HCT116 (cell line): Measurements from ENCODE around the gene FBXL13. TPM values are rescaled to one million over a fixed set of nuclear protein-coding genes. Genes with fewer than 3 reads are reported as not detected.
A peak's percentile ranks its signal among the peaks of the same experiment; 100 is the strongest.

Experiments used
- ATAC-seq: fragments of 200-7000 bp; cut with Tn5 transposase; 2 replicates; pipeline ENCODE4 v1.9.1; 2020; ENCODE audit warnings: mild to moderate bottlenecking, moderate library complexity
- BruUV-seq: library from RNA; stranded (reverse); fragments of 400-500 nt; replicated peaks from 2 replicates; lab custom pipeline; 2021; lab: Mats Ljungman, UMichigan
- CTCF ChIA-PET: fragments of 300-600 bp; sonication (Branson Sonifier 250); formaldehyde crosslinking; loops from one replicate; lab custom pipeline; 2021; ENCODE audit warnings: antibody characterized with exemption; lab: Charles Lee
- POLR2A ChIA-PET: fragments of 300-600, 350-600 bp; sonication (Branson Sonifier 250); formaldehyde crosslinking; loops from one replicate; lab custom pipeline; 2021; ENCODE audit warnings: antibody characterized with exemption; lab: Charles Lee
- RAD21 ChIA-PET, 2 experiments: fragments of 300-600 bp; sonication (Branson Sonifier 250); formaldehyde crosslinking; loops; one replicate each; lab custom pipeline; 2023; ENCODE audit warnings: low total read pairs in 2 of 2; ENCODE audit not compliant: uncharacterized antibody in 2 of 2, unreplicated experiment in 2 of 2, low non-redundant PET in 1 of 2; lab: Charles Lee
- DNase-seq: peaks from one replicate; pipeline ENCODE4 v3.0.0-alpha.2; 2010; ENCODE audit warnings: low read depth, low spot score
- H2AFZ ChIP-seq: fragments of 200-600 bp; shearing (Covaris generic), sonication (generic); 2 replicates; pipeline ENCODE4 v1.6.1; 2017; ENCODE audit warnings: low read depth, mixed run types, mixed read lengths, antibody characterized with exemption, low read length; ENCODE audit not compliant: poor library complexity, severe bottlenecking
- H3K27ac ChIP-seq: 2 replicates; pipeline ENCODE4 v1.5.1; 2012; ENCODE audit warnings: low read depth, low read length
- H3K27me3 ChIP-seq: fragments of 200-600 bp; sonication (generic); 2 replicates; pipeline ENCODE4 v1.6.1; 2016; ENCODE audit warnings: mixed run types, low read length, mixed read lengths; ENCODE audit not compliant: insufficient read depth
- H3K36me3 ChIP-seq, 2 experiments: fragments of 200-500 bp in 1 of 2; fragments of 200-600 bp in 1 of 2; sonication (Bioruptor generic) in 1 of 2; sonication (generic) in 1 of 2; 2 replicates each; pipeline versions ENCODE4 v1.5.1 to v1.6.1; 2014 to 2016; ENCODE audit warnings: low read length in 2 of 2, inconsistent platforms in 1 of 2, mixed read lengths in 1 of 2, mixed run types in 1 of 2; ENCODE audit not compliant: insufficient read depth in 2 of 2, control insufficient read depth in 1 of 2
- H3K4me1 ChIP-seq, 2 experiments: fragments of 200-600 bp in 1 of 2; sonication (generic) in 1 of 2; 2 replicates each; pipeline versions ENCODE4 v1.5.1 to v1.6.1; 2012 to 2017; ENCODE audit warnings: low read length in 2 of 2, inconsistent platforms in 1 of 2, mild to moderate bottlenecking in 1 of 2, mixed read lengths in 1 of 2, mixed run types in 1 of 2, moderate library complexity in 1 of 2; ENCODE audit not compliant: insufficient read depth in 2 of 2, control insufficient read depth in 1 of 2
- H3K4me2 ChIP-seq: fragments of 200-600 bp; sonication (generic); 2 replicates; pipeline ENCODE4 v1.6.1; 2017; ENCODE audit warnings: mixed run types, low read length, mixed read lengths
- H3K4me3 ChIP-seq, 2 experiments: fragments of 200-600 bp in 1 of 2; sonication (generic) in 1 of 2; replicated peaks in 1 of 2; 2 replicates each; pipeline ENCODE4 v1.5.1; 2011 to 2016; ENCODE audit warnings: low read length in 2 of 2, control low read depth in 1 of 2, low read depth in 1 of 2, mild to moderate bottlenecking in 1 of 2, mixed read lengths in 1 of 2, mixed run types in 1 of 2
- H3K79me2 ChIP-seq: fragments of 200-600 bp; sonication (generic); 2 replicates; pipeline ENCODE4 v1.6.1; 2017; ENCODE audit warnings: mild to moderate bottlenecking, mixed run types, low read length, moderate library complexity, mixed read lengths; ENCODE audit not compliant: insufficient read depth
- H3K9ac ChIP-seq: fragments of 200-600 bp; sonication (generic); 2 replicates; pipeline ENCODE4 v1.6.1; 2016; ENCODE audit warnings: low read length, mixed read lengths
- H3K9me2 ChIP-seq: fragments of 200-600 bp; sonication (generic), shearing (Covaris generic); 2 replicates; pipeline ENCODE4 v1.6.1; 2017; ENCODE audit warnings: mixed run types, mild to moderate bottlenecking, moderate library complexity; ENCODE audit not compliant: insufficient read depth
- H3K9me3 ChIP-seq, 2 experiments: fragments of 200-500 bp in 1 of 2; fragments of 200-600 bp in 1 of 2; sonication (Bioruptor generic) in 1 of 2; sonication (generic) in 1 of 2; 2 replicates each; pipeline ENCODE4 v1.6.1; 2014 to 2017; ENCODE audit warnings: low read length in 2 of 2, mixed read lengths in 2 of 2, inconsistent platforms in 1 of 2, low read depth in 1 of 2, mild to moderate bottlenecking in 1 of 2, mixed run types in 1 of 2, moderate library complexity in 1 of 2; ENCODE audit not compliant: control insufficient read depth in 1 of 2, insufficient read depth in 1 of 2
- H4K20me1 ChIP-seq: fragments of 200-600 bp; sonication (generic), shearing (Covaris generic); 2 replicates; pipeline ENCODE4 v1.6.1; 2017; ENCODE audit warnings: mixed run types, mild to moderate bottlenecking, moderate library complexity; ENCODE audit not compliant: insufficient read depth
- ELF1 ChIP-seq: IDR thresholded peaks from 2 replicates; pipeline ENCODE4 v1.6.1; 2012; ENCODE audit warnings: low read depth, borderline replicate concordance
- EZH2 ChIP-seq: fragments of 200-600 bp; sonication (generic); IDR thresholded peaks from 2 replicates; pipeline ENCODE4 v1.6.1; 2017; ENCODE audit warnings: antibody characterized with exemption, mixed run types
- EZH2phosphoT487 ChIP-seq: fragments of 200-600 bp; IDR thresholded peaks from 2 replicates; pipeline ENCODE4 v1.6.1; 2018; ENCODE audit warnings: antibody characterized with exemption, borderline replicate concordance
- RAD21 ChIP-seq: IDR thresholded peaks from 2 replicates; pipeline ENCODE4 v1.6.1; 2012; ENCODE audit warnings: low read depth, mild to moderate bottlenecking
- SRF ChIP-seq: IDR thresholded peaks from 2 replicates; pipeline ENCODE4 v1.6.1; 2012; ENCODE audit warnings: low read depth
- TCF7L2 ChIP-seq: IDR thresholded peaks from 2 replicates; pipeline ENCODE4 v1.7.0; 2011; ENCODE audit warnings: borderline replicate concordance, inconsistent platforms; ENCODE audit not compliant: insufficient read depth, insufficient read length; ENCODE audit errors: extremely low read depth
- ZFX ChIP-seq: fragments of 450-650 bp; IDR thresholded peaks from 2 replicates; pipeline ENCODE4 v1.6.1; 2017
- intact Hi-C: fragments of 100-400 bp; cut with micrococcal nuclease; formaldehyde crosslinking; loops from 2 replicates; pipeline ENCODE4 v1.10.0; 2022
- total RNA-seq: library from RNA; stranded (reverse); gene quantifications from one replicate; pipeline ENCODE4 v1.2.1, GENCODE V29; 2021; ENCODE audit not compliant: unreplicated experiment
- TF ChIP-seq, protein P1 (sequence below): IDR thresholded peaks from 2 replicates; pipeline ENCODE4 v1.6.1; 2012
- TF ChIP-seq, protein P2 (sequence below): IDR thresholded peaks from 2 replicates; pipeline ENCODE4 v1.6.1; 2011; ENCODE audit warnings: mild to moderate bottlenecking, low read length, moderate library complexity; ENCODE audit not compliant: insufficient replicate concordance; ENCODE audit errors: extremely low read depth

Gene FBXL13
- total RNA-seq, 1 experiment from 2014 or later, result 1.0 TPM

DNA sequence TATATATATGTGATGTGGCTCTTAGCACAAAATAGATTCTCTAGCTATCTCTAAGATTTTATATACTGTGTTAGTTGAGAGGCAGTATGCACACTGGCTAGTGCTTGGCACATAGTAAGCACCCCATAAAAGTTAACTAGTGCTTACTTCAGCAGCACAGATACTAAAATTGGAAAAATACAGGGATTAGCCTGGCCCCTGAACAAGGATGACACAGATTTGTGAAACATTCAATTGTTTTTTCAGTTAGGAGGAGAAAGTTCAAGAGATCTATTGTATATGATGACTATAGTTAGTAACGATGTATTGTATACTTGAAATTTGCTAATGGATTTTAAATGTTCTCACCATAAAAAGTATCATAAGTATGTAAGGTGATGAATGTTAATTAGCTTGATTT is 240.1 kb downstream of the FBXL13 start:
- DNase-seq (no peak), ATAC-seq (no peak)
- H4K20me1 ChIP-seq, result no peaks in the 10 kb centered on the region
- peaks cover 9 to 28% of the 10 kb centered on the region in 2 experiments for H3K4me1 ChIP-seq
- H3K9ac ChIP-seq, result no peak overlapping the region
- ChIA-PET POLR2A (no interaction called here), RAD21 (no interaction called here), CTCF (no interaction called here)
- H3K27me3 ChIP-seq, result no peaks in the 10 kb centered on the region
- intact Hi-C loops, result no loop called here
- no TSS peak for BruUV-seq
- H3K4me3 ChIP-seq, result no peak overlapping the region
- no peaks in the 10 kb centered on the region for H3K9me3 ChIP-seq
- TF ChIP-seq TCF7L2, result no peak
- no peak for TF ChIP-seq ZFX
- no peak for TF ChIP-seq SRF
- no peak for TF ChIP-seq ELF1
- TF ChIP-seq, protein P1, sequence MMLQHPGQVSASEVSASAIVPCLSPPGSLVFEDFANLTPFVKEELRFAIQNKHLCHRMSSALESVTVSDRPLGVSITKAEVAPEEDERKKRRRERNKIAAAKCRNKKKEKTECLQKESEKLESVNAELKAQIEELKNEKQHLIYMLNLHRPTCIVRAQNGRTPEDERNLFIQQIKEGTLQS, result no peak
- TF ChIP-seq EZH2phosphoT487, result no peak
- TF ChIP-seq, protein P2, sequence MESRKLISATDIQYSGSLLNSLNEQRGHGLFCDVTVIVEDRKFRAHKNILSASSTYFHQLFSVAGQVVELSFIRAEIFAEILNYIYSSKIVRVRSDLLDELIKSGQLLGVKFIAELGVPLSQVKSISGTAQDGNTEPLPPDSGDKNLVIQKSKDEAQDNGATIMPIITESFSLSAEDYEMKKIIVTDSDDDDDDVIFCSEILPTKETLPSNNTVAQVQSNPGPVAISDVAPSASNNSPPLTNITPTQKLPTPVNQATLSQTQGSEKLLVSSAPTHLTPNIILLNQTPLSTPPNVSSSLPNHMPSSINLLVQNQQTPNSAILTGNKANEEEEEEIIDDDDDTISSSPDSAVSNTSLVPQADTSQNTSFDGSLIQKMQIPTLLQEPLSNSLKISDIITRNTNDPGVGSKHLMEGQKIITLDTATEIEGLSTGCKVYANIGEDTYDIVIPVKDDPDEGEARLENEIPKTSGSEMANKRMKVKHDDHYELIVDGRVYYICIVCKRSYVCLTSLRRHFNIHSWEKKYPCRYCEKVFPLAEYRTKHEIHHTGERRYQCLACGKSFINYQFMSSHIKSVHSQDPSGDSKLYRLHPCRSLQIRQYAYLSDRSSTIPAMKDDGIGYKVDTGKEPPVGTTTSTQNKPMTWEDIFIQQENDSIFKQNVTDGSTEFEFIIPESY, result no peak
- TF ChIP-seq EZH2, result no peak
- TF ChIP-seq RAD21, result no peak
- no peaks in the 10 kb centered on the region for H3K9me2 ChIP-seq
- no peak overlapping the region for H2AFZ ChIP-seq
- H3K79me2 ChIP-seq, result no peaks in the 10 kb centered on the region
- H3K36me3 ChIP-seq, result no peaks in the 10 kb centered on the region
- H3K4me2 ChIP-seq, result peak overlapping the region; percentile 53; the same call in 1 of the 2 replicates
- H3K27ac ChIP-seq, result no peak overlapping the region
